ENCODE data around the gene OSBPL10.

OSBPL10 gene

DNA sequence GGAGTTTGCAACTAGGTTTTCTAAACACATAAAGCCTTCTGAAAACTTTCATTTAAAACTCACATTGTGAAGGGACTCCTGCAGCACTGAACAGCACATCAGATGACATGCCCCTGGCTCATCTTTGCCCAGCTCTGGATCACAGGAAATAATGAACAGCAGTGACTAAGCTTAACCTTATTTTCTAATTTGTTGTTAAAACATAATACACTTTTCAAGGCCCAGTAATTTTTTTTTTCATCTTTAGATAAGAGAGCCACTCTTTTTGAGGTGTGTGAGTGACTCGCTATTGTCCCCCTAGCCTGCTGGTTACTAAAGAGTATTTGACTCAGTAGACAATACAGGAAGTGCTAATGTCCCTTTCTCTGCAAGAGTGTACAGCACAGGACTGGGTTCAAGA is 204.0 kb downstream of the OSBPL10 start:
- no peak for DNase-seq (ENCODE audit: extremely low read depth, low read depth)
- TF ChIP-seq, protein P1, sequence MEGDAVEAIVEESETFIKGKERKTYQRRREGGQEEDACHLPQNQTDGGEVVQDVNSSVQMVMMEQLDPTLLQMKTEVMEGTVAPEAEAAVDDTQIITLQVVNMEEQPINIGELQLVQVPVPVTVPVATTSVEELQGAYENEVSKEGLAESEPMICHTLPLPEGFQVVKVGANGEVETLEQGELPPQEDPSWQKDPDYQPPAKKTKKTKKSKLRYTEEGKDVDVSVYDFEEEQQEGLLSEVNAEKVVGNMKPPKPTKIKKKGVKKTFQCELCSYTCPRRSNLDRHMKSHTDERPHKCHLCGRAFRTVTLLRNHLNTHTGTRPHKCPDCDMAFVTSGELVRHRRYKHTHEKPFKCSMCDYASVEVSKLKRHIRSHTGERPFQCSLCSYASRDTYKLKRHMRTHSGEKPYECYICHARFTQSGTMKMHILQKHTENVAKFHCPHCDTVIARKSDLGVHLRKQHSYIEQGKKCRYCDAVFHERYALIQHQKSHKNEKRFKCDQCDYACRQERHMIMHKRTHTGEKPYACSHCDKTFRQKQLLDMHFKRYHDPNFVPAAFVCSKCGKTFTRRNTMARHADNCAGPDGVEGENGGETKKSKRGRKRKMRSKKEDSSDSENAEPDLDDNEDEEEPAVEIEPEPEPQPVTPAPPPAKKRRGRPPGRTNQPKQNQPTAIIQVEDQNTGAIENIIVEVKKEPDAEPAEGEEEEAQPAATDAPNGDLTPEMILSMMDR (IDR thresholded peaks at IDR 0.05; ENCODE audit: low read depth, low read length, missing control alignments) = no peak
- H3K4me3 ChIP-seq (replicated peaks; ENCODE audit: low read depth, low read length) = no peak overlapping the region

DNA sequence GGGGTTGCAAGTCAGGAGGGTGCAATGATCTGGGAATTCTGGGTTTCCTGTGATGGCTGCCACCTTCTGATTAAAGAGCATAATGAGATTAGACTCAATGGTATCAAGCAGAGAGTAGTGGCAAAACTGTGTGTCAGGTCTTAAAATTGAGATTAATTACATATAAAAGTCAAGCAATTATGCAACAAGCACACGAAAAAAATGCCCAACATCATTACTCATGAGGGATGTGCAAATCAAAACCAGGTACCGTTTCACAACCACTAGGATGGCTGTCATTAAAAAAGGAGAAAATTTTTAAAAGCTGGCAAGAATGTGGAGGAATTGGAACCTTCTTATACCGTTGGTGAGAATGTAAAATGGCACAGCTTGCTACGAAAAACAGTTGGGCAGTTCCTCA is 205.0 kb downstream of the OSBPL10 start:
- TF ChIP-seq, protein P1 (IDR thresholded peaks at IDR 0.05; ENCODE audit: low read depth, low read length, missing control alignments) = no peak
- H3K4me3 ChIP-seq (replicated peaks; ENCODE audit: low read depth, low read length) = no peak overlapping the region
- DNase-seq (ENCODE audit: extremely low read depth, low read depth) = no peak

DNA sequence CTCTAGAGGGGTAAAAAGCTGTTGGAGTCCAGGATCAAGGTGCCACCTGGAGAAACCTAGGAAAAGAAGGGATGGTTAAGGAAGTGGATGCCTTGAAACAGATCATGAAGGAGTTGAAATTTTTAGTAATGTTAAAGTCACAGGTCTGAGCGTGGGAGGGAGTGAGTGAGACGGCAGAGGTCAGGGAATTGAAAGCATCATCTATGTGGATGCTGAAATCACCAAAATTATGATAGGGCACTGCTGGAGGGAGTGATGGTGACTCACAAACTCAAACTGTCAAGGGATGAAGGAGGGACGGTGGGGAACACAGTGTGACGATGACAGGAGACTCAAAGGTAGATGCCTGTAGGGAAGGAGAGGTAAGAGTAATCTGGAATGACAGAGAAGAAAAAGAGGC is 205.7 kb downstream of the OSBPL10 start:
- TF ChIP-seq, protein P1 (IDR thresholded peaks at IDR 0.05; ENCODE audit: low read depth, low read length, missing control alignments) = no peak
- DNase-seq (ENCODE audit: extremely low read depth, low read depth) = no peak
- no peak overlapping the region for H3K4me3 ChIP-seq (replicated peaks; ENCODE audit: low read depth, low read length)

DNA sequence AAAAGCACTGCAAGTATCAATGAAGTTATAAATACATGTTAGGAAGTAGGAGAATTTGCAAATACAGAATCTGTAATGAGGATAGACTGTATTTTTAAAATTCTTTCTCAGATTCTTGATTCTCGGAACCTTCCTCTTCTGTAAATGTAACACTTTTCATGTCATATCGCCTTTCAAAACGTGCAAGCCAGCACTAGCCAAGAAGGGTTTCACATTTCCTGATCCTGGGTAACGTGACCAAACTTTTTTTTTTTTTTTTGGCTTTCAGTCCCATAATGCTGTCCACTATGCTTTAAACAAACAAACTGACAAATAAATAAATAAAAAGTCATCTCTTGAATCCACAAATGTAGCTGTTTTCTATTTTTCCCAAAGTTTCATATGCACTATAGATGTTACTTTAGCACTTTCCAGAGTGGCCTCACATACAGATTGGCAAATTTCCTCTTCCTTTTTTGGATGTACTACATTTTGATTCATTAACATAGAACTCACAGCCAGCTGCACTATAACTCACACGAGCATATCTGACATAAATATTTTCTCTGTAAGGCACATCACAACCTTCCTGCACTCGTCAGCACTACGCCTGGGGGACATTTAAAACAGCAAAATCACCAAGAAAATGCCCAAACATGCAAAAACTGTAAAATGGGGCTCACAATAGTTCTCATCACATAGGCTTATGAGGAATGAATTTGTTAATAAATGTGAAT is 208.1 kb downstream of the OSBPL10 start:
- TF ChIP-seq, protein P1 (IDR thresholded peaks at IDR 0.05; ENCODE audit: low read depth, low read length, missing control alignments) = no peak
- no peak for DNase-seq (ENCODE audit: extremely low read depth, low read depth)
- H3K4me3 ChIP-seq (replicated peaks; ENCODE audit: low read depth, low read length) = no peak overlapping the region

GRCh38 chr3:31772272-31772671 is 208.8 kb downstream of the OSBPL10 start:
- H3K4me3 ChIP-seq (replicated peaks; ENCODE audit: low read depth, low read length) = no peak overlapping the region
- TF ChIP-seq, protein P1 (IDR thresholded peaks at IDR 0.05; ENCODE audit: low read depth, low read length, missing control alignments) = no peak
- DNase-seq (ENCODE audit: extremely low read depth, low read depth) = no peak

DNA sequence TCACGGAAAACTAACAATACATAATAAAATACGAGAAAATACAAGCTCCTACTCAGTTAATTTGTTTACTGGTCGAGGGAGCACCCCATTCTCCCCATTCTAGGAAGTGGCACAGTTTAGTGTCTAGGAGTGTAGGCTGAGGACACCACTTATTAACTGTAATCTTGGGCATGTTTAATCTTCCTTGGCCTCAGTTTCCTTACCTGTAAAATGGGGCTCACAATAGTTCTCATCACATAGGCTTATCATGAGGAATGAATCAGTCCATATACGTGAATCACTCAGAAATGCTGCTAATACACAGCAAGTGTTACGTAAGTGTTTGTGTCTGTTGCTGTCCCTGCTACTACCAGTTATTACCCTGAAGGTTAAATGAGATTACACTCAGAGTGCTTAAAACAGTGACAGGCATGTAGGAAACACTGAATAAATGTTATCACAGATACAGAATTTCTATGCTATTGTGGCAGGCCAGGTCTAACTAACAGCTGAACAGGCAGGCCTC is 210.2 kb downstream of the OSBPL10 start:
- TF ChIP-seq, protein P1 (IDR thresholded peaks at IDR 0.05; ENCODE audit: low read depth, low read length, missing control alignments) = no peak
- DNase-seq (ENCODE audit: extremely low read depth, low read depth) = no peak
- no peak overlapping the region for H3K4me3 ChIP-seq (replicated peaks; ENCODE audit: low read depth, low read length)

Measured in HFF-Myc (cell line).